PC-9 (cell line): Measurements from ENCODE around the gene BRDT. TPM values are rescaled to one million over a fixed set of nuclear protein-coding genes. Genes with fewer than 3 reads are reported as not detected.

Source experiments
- BruUV-seq: library from RNA; stranded (reverse); fragments of 400-500 nt; replicated peaks from 2 replicates; lab custom pipeline; 2021; lab: Mats Ljungman, UMichigan
- CTCF ChIA-PET: fragments of 300-600 bp; sonication (Branson Sonifier 250); formaldehyde crosslinking; loops from one replicate; lab custom pipeline; 2022; ENCODE audit warnings: antibody characterized with exemption; lab: Charles Lee
- POLR2A ChIA-PET: fragments of 300-600 bp; sonication (Branson Sonifier 250); formaldehyde crosslinking; loops from one replicate; lab custom pipeline; 2022; ENCODE audit warnings: antibody characterized with exemption; ENCODE audit not compliant: unreplicated experiment; lab: Charles Lee
- DNase-seq, 2 experiments: peaks; one replicate each; pipeline versions ENCODE4 v3.0.0 to v3.0.0-alpha.2; 2015 to 2022; ENCODE audit warnings: mixed read lengths in 1 of 2
- H2AFZ ChIP-seq: fragments of 200-600 bp; sonication (generic); 2 replicates; pipeline ENCODE4 v1.8.1; 2017; ENCODE audit warnings: antibody characterized with exemption
- H3F3A ChIP-seq: fragments of 200-600 bp; sonication (generic); 2 replicates; pipeline ENCODE4 v1.8.1; 2017; ENCODE audit warnings: antibody characterized with exemption, mild to moderate bottlenecking, low read depth; ENCODE audit not compliant: insufficient read depth
- H3K27ac ChIP-seq: fragments of 200-600 bp; sonication (generic); 2 replicates; pipeline ENCODE4 v1.6.1; 2016; ENCODE audit warnings: mixed run types
- H3K27me3 ChIP-seq: fragments of 200-600 bp; sonication (generic); 2 replicates; pipeline ENCODE4 v1.6.1; 2016; ENCODE audit warnings: low read depth, mixed run types; ENCODE audit not compliant: insufficient read depth
- H3K36me3 ChIP-seq: fragments of 200-600 bp; sonication (generic); 2 replicates; pipeline ENCODE4 v1.6.1; 2016; ENCODE audit warnings: low read depth, mixed run types
- H3K4me1 ChIP-seq: fragments of 200-600 bp; sonication (generic); replicated peaks from 2 replicates; pipeline ENCODE4 v1.6.1; 2016; ENCODE audit warnings: mixed run types; ENCODE audit not compliant: insufficient read depth
- H3K4me2 ChIP-seq: fragments of 200-600 bp; sonication (generic); 2 replicates; pipeline ENCODE4 v1.6.1; 2017; ENCODE audit warnings: mixed run types
- H3K4me3 ChIP-seq: fragments of 200-600 bp; sonication (generic); 2 replicates; pipeline ENCODE4 v1.6.1; 2016; ENCODE audit warnings: mixed run types
- H3K79me2 ChIP-seq: fragments of 200-600 bp; sonication (generic); 2 replicates; pipeline ENCODE4 v1.6.1; 2017; ENCODE audit warnings: low read depth, mixed run types
- H3K9me2 ChIP-seq: fragments of 200-600 bp; sonication (generic); 2 replicates; pipeline ENCODE4 v1.8.1; 2017; ENCODE audit warnings: mild to moderate bottlenecking; ENCODE audit not compliant: insufficient read depth
- H3K9me3 ChIP-seq: fragments of 200-600 bp; sonication (generic); 2 replicates; pipeline ENCODE4 v1.8.1; 2016; ENCODE audit warnings: low read depth; ENCODE audit not compliant: insufficient read depth
- H4K20me1 ChIP-seq: fragments of 200-600 bp; sonication (generic); 2 replicates; pipeline ENCODE4 v1.8.1; 2017; ENCODE audit not compliant: insufficient read depth
- CTCF ChIP-seq: fragments of 200-600 bp; sonication (generic); conservative IDR thresholded peaks from 2 replicates; pipeline ENCODE4 v1.6.1; 2017; ENCODE audit warnings: mixed run types, antibody characterized with exemption, mild to moderate bottlenecking, moderate library complexity
- EZH2 ChIP-seq: fragments of 200-600 bp; sonication (generic); IDR thresholded peaks from 2 replicates; pipeline ENCODE4 v1.8.0; 2017; ENCODE audit warnings: antibody characterized with exemption, low read depth
- intact Hi-C: fragments of 100-400 bp; cut with micrococcal nuclease; formaldehyde crosslinking; loops from one replicate; pipeline ENCODE4 v1.10.0; 2022; ENCODE audit not compliant: unreplicated experiment
- total RNA-seq: library from RNA; stranded (reverse); gene quantifications from 2 replicates; pipeline ENCODE4 v1.2.3, GENCODE V29; 2021

BRDT gene
- total RNA-seq, 1 experiment from 2014 or later, result not detected

- no peaks in the 10 kb centered on the region for H4K20me1 ChIP-seq
- DNase-seq, result no peak
- no peaks in the 10 kb centered on the region for H3K9me2 ChIP-seq
- H3K9me3 ChIP-seq, result no peaks in the 10 kb centered on the region
- intact Hi-C loops, result no loop called here
- H2AFZ ChIP-seq, result peak overlapping the region; percentile 99; the same call in 1 of the 2 replicates
- no TSS peak for BruUV-seq
- H3K4me3 ChIP-seq, result peak overlapping the region; percentile 95
- H3F3A ChIP-seq, result peaks cover 13% of the 10 kb centered on the region
- POLR2A ChIA-PET, result interaction anchor here (0.6 kb wide), 1 partner anchor 912 kb away, joined by 3 read pairs; no protein-coding TSS in a partner anchor
- peaks cover 22% of the 10 kb centered on the region for H3K4me1 ChIP-seq
- no peaks in the 10 kb centered on the region for H3K27me3 ChIP-seq
- TF ChIP-seq EZH2, result no peak
- no peak for TF ChIP-seq CTCF
- no peaks in the 10 kb centered on the region for H3K79me2 ChIP-seq
- peak overlapping the region; percentile 66 for H3K27ac ChIP-seq
- H3K36me3 ChIP-seq, result no peaks in the 10 kb centered on the region
- peak overlapping the region; percentile 97 for H3K4me2 ChIP-seq
- CTCF ChIA-PET, result no interaction called here
Measured at GRCh38 chr1:92031281-92032110, 82.3 kb downstream of the BRDT start.

- H3K9me2 ChIP-seq, result no peaks in the 10 kb centered on the region
- TF ChIP-seq EZH2 (no peak), CTCF (no peak)
- H3K4me3 ChIP-seq, result no peak overlapping the region
- intact Hi-C loops, result no loop called here
- H3K27ac ChIP-seq, result no peak overlapping the region
- POLR2A ChIA-PET, result no interaction called here
- H3K79me2 ChIP-seq, result no peaks in the 10 kb centered on the region
- no peaks in the 10 kb centered on the region for H4K20me1 ChIP-seq
- no peak for DNase-seq
- BruUV-seq, result no TSS peak
- no peaks in the 10 kb centered on the region for H3K36me3 ChIP-seq
- CTCF ChIA-PET, result no interaction called here
- H3K4me1 ChIP-seq, result no peaks in the 10 kb centered on the region
- no peaks in the 10 kb centered on the region for H3K27me3 ChIP-seq
- H3F3A ChIP-seq, result no peaks in the 10 kb centered on the region
- no peaks in the 10 kb centered on the region for H3K9me3 ChIP-seq
- no peak overlapping the region for H2AFZ ChIP-seq
- no peak overlapping the region for H3K4me2 ChIP-seq
Measured at GRCh38 chr1:92037400-92037799, 88.2 kb downstream of the BRDT start.

GRCh38 chr1:92038695-92039346 lies 89.6 kb downstream of the BRDT start:
- Histone ChIP-seq H3K79me2 (no peaks in the 10 kb centered on the region), H3F3A (no peaks in the 10 kb centered on the region), H3K27me3 (no peaks in the 10 kb centered on the region), H3K27ac (no peak overlapping the region), H3K9me2 (no peaks in the 10 kb centered on the region), H3K4me3 (no peak overlapping the region), H3K9me3 (no peaks in the 10 kb centered on the region), H3K4me1 (no peaks in the 10 kb centered on the region), H3K36me3 (no peaks in the 10 kb centered on the region), H3K4me2 (no peak overlapping the region), H2AFZ (no peak overlapping the region), H4K20me1 (no peaks in the 10 kb centered on the region)
- TF ChIP-seq EZH2, result no peak
- no peak for TF ChIP-seq CTCF
- CTCF ChIA-PET, result no interaction called here
- intact Hi-C loops, result no loop called here
- POLR2A ChIA-PET, result no interaction called here
- no peak for DNase-seq
- BruUV-seq, result no TSS peak
